HepG2 (cell line): Measurements from ENCODE around the gene DPH1. TPM values are rescaled to one million over a fixed set of nuclear protein-coding genes. Genes with fewer than 3 reads are reported as not detected.

Source experiments
- CERS6 ChIP-seq: sonication (generic); formaldehyde crosslinking; IDR thresholded peaks from 2 replicates; pipeline ENCODE4 v1.5.0; 2020; ENCODE audit warnings: missing genetic modification reagents
- FOXA1 ChIP-seq, 2 experiments: fragments of 450-650 bp in 1 of 2; sonication (generic) in 1 of 2; formaldehyde crosslinking in 1 of 2; IDR thresholded peaks; 2 replicates each; pipeline versions ENCODE4 v1.4.0 to v1.6.1; 2016 to 2020; ENCODE audit warnings: missing genetic modification reagents in 1 of 2
- FOXM1 ChIP-seq: sonication (generic); formaldehyde crosslinking; IDR thresholded peaks from 2 replicates; pipeline ENCODE4 v1.5.0; 2020; ENCODE audit warnings: missing genetic modification reagents
- FOXP1 ChIP-seq, 2 experiments: fragments of 450-650 bp in 1 of 2; IDR thresholded peaks; 2 replicates each; pipeline ENCODE4 v1.6.1; 2017 to 2018; ENCODE audit warnings: antibody characterized with exemption in 1 of 2
- HCFC1 ChIP-seq: fragments of 150-350 bp; IDR thresholded peaks from 2 replicates; pipeline ENCODE4 v1.6.1; 2014; ENCODE audit warnings: low read depth, low read length
- HIVEP1 ChIP-seq: sonication (generic); formaldehyde crosslinking; IDR thresholded peaks from 2 replicates; pipeline ENCODE4 v1.4.0; 2020; ENCODE audit warnings: mild to moderate bottlenecking, missing genetic modification reagents
- JUNB ChIP-seq: sonication (generic); formaldehyde crosslinking; IDR thresholded peaks from 2 replicates; pipeline ENCODE4 v1.8.0; 2022; ENCODE audit warnings: missing genetic modification reagents, mild to moderate bottlenecking, borderline replicate concordance
- JUND ChIP-seq: sonication (generic); formaldehyde crosslinking; IDR thresholded peaks from 2 replicates; pipeline ENCODE4 v1.8.0; 2022; ENCODE audit warnings: mild to moderate bottlenecking, missing genetic modification reagents
- KLF15 ChIP-seq: sonication (generic); formaldehyde crosslinking; IDR thresholded peaks from 2 replicates; pipeline ENCODE4 v1.8.1; 2023; ENCODE audit warnings: borderline replicate concordance, mild to moderate bottlenecking, inconsistent platforms, missing genetic modification reagents, mixed read lengths
- KMT2B ChIP-seq: IDR thresholded peaks from 2 replicates; pipeline ENCODE4 v1.6.1; 2016; ENCODE audit warnings: missing genetic modification reagents, missing compliant biosample characterization
- NRL ChIP-seq: sonication (generic); formaldehyde crosslinking; IDR thresholded peaks from 2 replicates; pipeline ENCODE4 v1.5.0; 2020; ENCODE audit warnings: missing genetic modification reagents, mild to moderate bottlenecking, moderate library complexity, borderline replicate concordance
- PREB ChIP-seq: sonication (generic); formaldehyde crosslinking; IDR thresholded peaks from 2 replicates; pipeline ENCODE4 v1.4.0; 2020; ENCODE audit warnings: missing genetic modification reagents
- TBL1XR1 ChIP-seq: fragments of 150-350 bp; IDR thresholded peaks from 2 replicates; pipeline ENCODE4 v1.6.1; 2014; ENCODE audit warnings: borderline replicate concordance, low read length; ENCODE audit not compliant: partially characterized antibody
- U2AF2 ChIP-seq: fragments of 200-400 bp; formaldehyde crosslinking; IDR thresholded peaks from 2 replicates; pipeline ENCODE4 v1.6.1; 2017; ENCODE audit warnings: low read depth, mild to moderate bottlenecking, low read length
- UBTF ChIP-seq: sonication (generic); formaldehyde crosslinking; IDR thresholded peaks from 2 replicates; pipeline ENCODE4 v1.4.0; 2020; ENCODE audit warnings: mild to moderate bottlenecking, missing genetic modification reagents
- XBP1 ChIP-seq: sonication (generic); formaldehyde crosslinking; IDR thresholded peaks from 2 replicates; pipeline ENCODE4 v1.5.0; 2020; ENCODE audit warnings: missing genetic modification reagents
- ZNF33B ChIP-seq: sonication (generic); formaldehyde crosslinking; IDR thresholded peaks from 2 replicates; pipeline ENCODE4 v1.5.1; 2020; ENCODE audit warnings: mild to moderate bottlenecking, missing genetic modification reagents
- ZNF503 ChIP-seq: sonication (generic); formaldehyde crosslinking; IDR thresholded peaks from 2 replicates; pipeline ENCODE4 v1.4.0; 2020; ENCODE audit warnings: missing genetic modification reagents
- ZNF607 ChIP-seq: sonication (generic); formaldehyde crosslinking; IDR thresholded peaks from 2 replicates; pipeline ENCODE4 v1.5.1; 2020; ENCODE audit warnings: missing genetic modification reagents, mild to moderate bottlenecking, borderline replicate concordance
- ZZZ3 ChIP-seq: sonication (generic); formaldehyde crosslinking; IDR thresholded peaks from 2 replicates; pipeline ENCODE4 v1.4.0; 2020; ENCODE audit warnings: missing genetic modification reagents, mild to moderate bottlenecking, borderline replicate concordance
- polyA plus RNA-seq, 8 experiments: library from polyadenylated mRNA; depleted of rRNA in 3 of 8; stranded (reverse) in 7 of 8; unstranded in 1 of 8; fragments of >200 nt; fragmentation: Illumina TruSeq in 4 of 8; extraction: Trizol in 4 of 8; gene quantifications; 2 replicates each; pipeline versions ENCODE4 v1.2.1 to v1.2.3, GENCODE V29; 2011 to 2016; ENCODE audit warnings: low read depth in 4 of 8, missing spikeins in 1 of 8, mixed read lengths in 1 of 8; ENCODE audit not compliant: insufficient read depth in 1 of 8
- total RNA-seq, 5 experiments: library from RNA; depleted of rRNA; stranded (reverse); fragments of >200 nt; fragmentation: Illumina TruSeq; extraction: Trizol; gene quantifications; 2 replicates each; pipeline ENCODE4 v1.2.3, GENCODE V29; 2016; ENCODE audit warnings: low read depth in 1 of 5

DPH1 gene
- total and polyA plus RNA-seq, 2 of the 13 experiments (the other 11 are each of a cell fraction or from before 2014, with no cell fraction given), result 25.3 to 42.8 TPM

GRCh38 chr17:1995321-1995892 is 34.5 kb upstream of the DPH1 start (continued):
- TF ChIP-seq UBTF (CRISPR knock-in tag) (0 out of 2 replicates have a peak, but pooled peaks have one; percentile 36), JUND (CRISPR knock-in tag) (no peak), TBL1XR1 (no peak), PREB (no peak), ZNF607 (CRISPR knock-in tag) (no peak), U2AF2 (no peak), KLF15 (CRISPR knock-in tag) (no peak), FOXA1 (IDR thresholded peaks at IDR 0.05) (no peak), FOXA1 (CRISPR knock-in tag; IDR thresholded peaks at IDR 0.05) (0 out of 2 replicates have a peak, but pooled peaks have one; percentile 24), ZZZ3 (CRISPR knock-in tag) (no peak), NRL (no peak), HCFC1 (no peak), ZNF503 (no peak), KMT2B (no peak), FOXM1 (CRISPR knock-in tag) (no peak), HIVEP1 (CRISPR knock-in tag) (0 out of 2 replicates have a peak, but pooled peaks have one; percentile 11), ZNF33B (CRISPR knock-in tag) (no peak), JUNB (CRISPR knock-in tag) (no peak), CERS6 (no peak), FOXP1 (IDR thresholded peaks at IDR 0.05) (no peak), FOXP1 (CRISPR knock-in tag; IDR thresholded peaks at IDR 0.05) (0 out of 2 replicates have a peak, but pooled peaks have one; percentile 5), XBP1 (no peak)
